GM23248 (cell line): Measurements from ENCODE around the gene STAC. TPM values are rescaled to one million over a fixed set of nuclear protein-coding genes. Genes with fewer than 3 reads are reported as not detected.

Experiments
- DNase-seq: peaks from one replicate; pipeline ENCODE4 v3.0.0-alpha.2; 2015
- H2AFZ ChIP-seq: fragments of 200-600 bp; sonication (generic); 2 replicates; pipeline ENCODE4 v1.6.1; 2016; ENCODE audit warnings: antibody characterized with exemption
- H3F3A ChIP-seq: fragments of 200-600 bp; sonication (generic); 2 replicates; pipeline ENCODE4 v1.6.1; 2016; ENCODE audit warnings: mild to moderate bottlenecking, antibody characterized with exemption, mixed run types; ENCODE audit not compliant: insufficient read depth
- H3K27ac ChIP-seq: fragments of 200-600 bp; sonication (generic); 2 replicates; pipeline ENCODE4 v1.5.1; 2016; ENCODE audit warnings: mild to moderate bottlenecking
- H3K27me3 ChIP-seq: fragments of 200-600 bp; sonication (generic); replicated peaks from 2 replicates; pipeline ENCODE4 v1.6.1; 2016; ENCODE audit warnings: mild to moderate bottlenecking; ENCODE audit not compliant: insufficient read depth
- H3K36me3 ChIP-seq: fragments of 200-600 bp; sonication (generic); 2 replicates; pipeline ENCODE4 v1.6.1; 2016; ENCODE audit warnings: low read depth, mild to moderate bottlenecking
- H3K4me1 ChIP-seq: fragments of 200-600 bp; sonication (generic); 2 replicates; pipeline ENCODE4 v1.6.1; 2016; ENCODE audit warnings: mild to moderate bottlenecking; ENCODE audit not compliant: insufficient read depth
- H3K4me2 ChIP-seq: fragments of 200-600 bp; sonication (generic); one replicate; pipeline ENCODE4 v1.6.1; 2016; ENCODE audit warnings: mild to moderate bottlenecking; ENCODE audit not compliant: unreplicated experiment
- H3K4me3 ChIP-seq: fragments of 200-600 bp; sonication (generic); 2 replicates; pipeline ENCODE4 v1.5.1; 2016; ENCODE audit warnings: mild to moderate bottlenecking
- H3K79me2 ChIP-seq: fragments of 200-600 bp; sonication (generic); 2 replicates; pipeline ENCODE4 v1.6.1; 2016; ENCODE audit warnings: mild to moderate bottlenecking; ENCODE audit not compliant: insufficient read depth
- H3K9ac ChIP-seq: fragments of 200-600 bp; sonication (generic); 2 replicates; pipeline ENCODE4 v1.6.1; 2016; ENCODE audit warnings: mild to moderate bottlenecking
- H3K9me2 ChIP-seq: fragments of 200-600 bp; sonication (generic); 2 replicates; pipeline ENCODE4 v1.6.1; 2016; ENCODE audit warnings: mixed run types, mild to moderate bottlenecking, moderate library complexity; ENCODE audit not compliant: insufficient read depth
- H3K9me3 ChIP-seq: fragments of 200-600 bp; sonication (generic); one replicate; pipeline ENCODE4 v1.6.1; 2017; ENCODE audit warnings: low read depth
- H4K20me1 ChIP-seq: fragments of 200-600 bp; sonication (generic); 2 replicates; pipeline ENCODE4 v1.6.0; 2016; ENCODE audit not compliant: insufficient read depth
- EZH2 ChIP-seq: fragments of 200-600 bp; sonication (generic); IDR thresholded peaks from 2 replicates; pipeline ENCODE4 v1.6.1; 2018; ENCODE audit warnings: antibody characterized with exemption, mild to moderate bottlenecking; ENCODE audit not compliant: insufficient read depth, poor library complexity, severe bottlenecking
- EZH2phosphoT487 ChIP-seq: fragments of 200-600 bp; sonication (generic); IDR thresholded peaks from 2 replicates; pipeline ENCODE4 v1.6.1; 2018; ENCODE audit warnings: antibody characterized with exemption, moderate library complexity, mild to moderate bottlenecking, low read depth; ENCODE audit not compliant: insufficient read depth
- WGBS, 2 experiments: methylation state at CpG; one replicate each; pipeline ENCODE4 v1.1.6; 2015 to 2017; ENCODE audit warnings: low lambda C conversion rate in 2 of 2, low coverage in 1 of 2; ENCODE audit errors: missing lambda C conversion rate in 2 of 2; 5-methylcytosine and 5-hydroxymethylcytosine counted together
- in situ Hi-C: fragments of 300-500 bp; cut with MboI; formaldehyde crosslinking; loops from 2 replicates; pipeline ENCODE4 v1.15.0; 2020
- polyA plus RNA-seq: library from polyadenylated mRNA; unstranded; fragments of >200 nt; fragmentation: Nextera tagmentation; extraction: Ambion mirVana; gene quantifications from 2 replicates; pipeline ENCODE4 v1.2.1, GENCODE V29; 2016
- total RNA-seq: library from RNA; depleted of rRNA; stranded (reverse); fragments of >200 nt; shearing (Covaris generic); gene quantifications from 2 replicates; pipeline ENCODE4 v1.2.3, GENCODE V29; 2014

STAC gene
- total and polyA plus RNA-seq, 2 experiments from 2014 or later = 10.5 to 16.3 TPM

GRCh38 chr3:36364260-36364659 lies 16.0 kb upstream of the STAC start:
- Histone ChIP-seq H3K27ac (no peak overlapping the region), H4K20me1 (no peaks in the 10 kb centered on the region), H3K9me2 (no peaks in the 10 kb centered on the region), H3K36me3 (no peaks in the 10 kb centered on the region), H2AFZ (no peak overlapping the region), H3K4me3 (no peak overlapping the region), H3K4me1 (peaks cover 22% of the 10 kb centered on the region), H3K27me3 (no peaks in the 10 kb centered on the region), H3F3A (peaks cover 14% of the 10 kb centered on the region; the same call in 1 of the 2 replicates), H3K9me3 (no peaks in the 10 kb centered on the region), H3K4me2 (no peak overlapping the region), H3K9ac (no peak overlapping the region), H3K79me2 (no peaks in the 10 kb centered on the region)
- WGBS, 2 experiments = 71 to 75% methylated on average over 4 of the region's 4 CpGs
- no peak for TF ChIP-seq EZH2
- TF ChIP-seq EZH2phosphoT487 = no peak
- in situ Hi-C loops = no loop called here
- no peak for DNase-seq

GRCh38 chr3:36365829-36366228 lies 14.5 kb upstream of the STAC start:
- TF ChIP-seq EZH2phosphoT487 (no peak), EZH2 (no peak)
- in situ Hi-C loops = no loop called here

GRCh38 chr3:36366308-36366707 lies 14.0 kb upstream of the STAC start:
- Histone ChIP-seq H3K9me3 (no peaks in the 10 kb centered on the region), H3K9ac (no peak overlapping the region), H3K4me1 (peaks cover 22% of the 10 kb centered on the region), H3K27ac (no peak overlapping the region), H3K4me2 (no peak overlapping the region), H3K4me3 (no peak overlapping the region), H3K36me3 (no peaks in the 10 kb centered on the region), H2AFZ (no peak overlapping the region), H3K79me2 (no peaks in the 10 kb centered on the region), H3F3A (peaks cover 14% of the 10 kb centered on the region; the same call in 1 of the 2 replicates), H3K9me2 (no peaks in the 10 kb centered on the region), H3K27me3 (no peaks in the 10 kb centered on the region), H4K20me1 (no peaks in the 10 kb centered on the region)
- TF ChIP-seq EZH2phosphoT487 = no peak
- DNase-seq = no peak
- in situ Hi-C loops = no loop called here
- WGBS, 2 experiments = 74 to 82% methylated on average over 4 of the region's 4 CpGs

More at GRCh38 chr3:36365829-36366228, 14.5 kb upstream of the STAC start:
- no peaks in the 10 kb centered on the region for H3K9me3 ChIP-seq
- peaks cover 22% of the 10 kb centered on the region for H3K4me1 ChIP-seq
- peaks cover 14% of the 10 kb centered on the region; the same call in 1 of the 2 replicates for H3F3A ChIP-seq
- no peaks in the 10 kb centered on the region for H3K36me3 ChIP-seq
- no peaks in the 10 kb centered on the region for H3K9me2 ChIP-seq
- H3K4me2 ChIP-seq = no peak overlapping the region
- no peaks in the 10 kb centered on the region for H3K79me2 ChIP-seq
- no peak for DNase-seq
- 79 to 80% methylated on average over 3 of the region's 3 CpGs for WGBS, 2 experiments
- no peak overlapping the region for H3K27ac ChIP-seq
- H3K4me3 ChIP-seq = no peak overlapping the region
- no peak overlapping the region for H2AFZ ChIP-seq
- no peaks in the 10 kb centered on the region for H4K20me1 ChIP-seq
- H3K27me3 ChIP-seq = no peaks in the 10 kb centered on the region
- H3K9ac ChIP-seq = no peak overlapping the region

GRCh38 chr3:36367912-36368573 lies 12.3 kb upstream of the STAC start:
- Histone ChIP-seq H3K36me3 (no peaks in the 10 kb centered on the region), H3K4me1 (peaks cover 17% of the 10 kb centered on the region), H3K9me3 (no peaks in the 10 kb centered on the region), H3K27ac (no peak overlapping the region), H3F3A (peaks cover 8% of the 10 kb centered on the region; the same call in 1 of the 2 replicates), H3K4me2 (no peak overlapping the region), H3K9ac (no peak overlapping the region), H2AFZ (no peak overlapping the region), H4K20me1 (no peaks in the 10 kb centered on the region), H3K4me3 (no peak overlapping the region), H3K9me2 (no peaks in the 10 kb centered on the region), H3K79me2 (no peaks in the 10 kb centered on the region), H3K27me3 (no peaks in the 10 kb centered on the region)
- TF ChIP-seq EZH2phosphoT487 (no peak), EZH2 (no peak)
- DNase-seq = no peak
- 96 to 100% methylated on average over 3 of the region's 3 CpGs for WGBS, 2 experiments
- in situ Hi-C loops = no loop called here
